Fibroblast of skin of right biceps (primary cell): ENCODE results near the gene PLA1A.

Experiments used
- DNase-seq: peaks from one replicate; pipeline ENCODE4 v3.0.0-alpha.2; 2013

PLA1A gene

DNA sequence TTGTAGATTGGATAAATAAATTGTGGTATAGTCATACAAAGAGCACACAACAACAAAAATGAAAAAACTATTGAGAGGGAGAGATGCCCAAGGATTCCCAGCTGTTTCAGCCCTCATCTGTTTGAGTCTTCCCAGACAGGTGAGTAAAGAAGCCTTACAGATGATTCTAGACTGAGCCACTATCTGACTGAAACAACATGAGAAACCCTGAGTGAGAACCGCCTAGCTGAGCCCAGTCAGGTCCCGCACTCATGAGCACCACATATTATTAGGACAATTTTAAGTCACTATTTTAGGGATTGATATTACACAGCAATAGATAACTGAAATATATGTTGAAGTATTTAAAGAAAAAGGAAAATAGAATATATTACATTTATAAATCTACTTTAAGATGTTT lies 43.7 kb downstream of the PLA1A start:
- DNase-seq: no peak

DNA sequence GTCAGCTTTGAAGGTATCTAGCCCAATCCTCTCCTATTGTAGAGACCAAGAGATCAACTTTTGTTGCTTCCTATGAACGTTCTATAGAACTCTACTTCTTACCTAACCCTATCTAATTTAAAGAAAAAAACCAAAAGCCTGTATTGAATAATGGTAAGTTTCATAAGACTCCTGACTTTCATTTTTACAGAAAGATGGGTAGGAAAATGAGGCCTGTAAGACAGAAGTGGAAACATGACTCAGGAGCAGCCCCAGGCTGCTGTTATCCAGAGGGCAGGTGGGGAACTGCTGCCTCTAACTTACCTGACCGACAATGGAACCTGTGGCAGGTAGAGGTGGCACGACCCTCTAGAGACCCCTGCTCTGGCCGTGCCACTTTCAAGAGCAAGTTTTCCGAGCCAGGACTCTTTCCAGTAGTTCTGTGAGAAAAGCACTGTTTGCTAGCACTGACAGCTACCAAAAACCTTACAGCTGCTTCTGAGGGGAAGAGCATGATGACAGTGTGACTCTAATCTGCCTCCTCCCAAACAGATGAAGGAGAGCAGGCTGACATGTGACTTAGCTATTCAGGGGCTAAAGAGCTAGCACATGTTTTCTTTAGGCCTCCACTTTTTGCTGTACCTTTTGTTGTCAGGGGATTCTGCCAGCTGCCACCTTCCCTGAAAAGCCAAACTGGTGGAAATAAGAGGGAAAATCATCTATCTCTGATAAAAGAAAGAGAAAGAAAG lies 45.2 kb downstream of the PLA1A start:
- peak; percentile 53 for DNase-seq

DNA sequence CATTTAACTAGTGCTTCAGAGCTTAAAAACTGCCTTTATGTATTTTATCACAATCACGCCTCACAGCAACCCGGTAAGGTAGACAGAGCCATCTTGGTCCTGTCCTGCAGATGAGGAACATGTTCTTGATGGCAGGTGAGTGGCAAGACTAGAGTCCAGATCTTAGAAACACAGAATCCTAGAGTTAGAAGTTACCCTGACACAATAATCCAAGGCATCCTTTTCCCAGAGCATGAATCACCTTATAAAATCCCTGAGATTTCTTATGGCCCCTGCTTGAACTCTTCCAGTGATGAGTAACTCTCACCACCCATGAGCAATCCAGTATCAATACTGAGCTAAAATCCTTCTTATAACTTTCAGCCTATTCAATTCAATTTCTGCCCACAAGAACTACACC lies 45.8 kb downstream of the PLA1A start:
- DNase-seq: peak; percentile 88

DNA sequence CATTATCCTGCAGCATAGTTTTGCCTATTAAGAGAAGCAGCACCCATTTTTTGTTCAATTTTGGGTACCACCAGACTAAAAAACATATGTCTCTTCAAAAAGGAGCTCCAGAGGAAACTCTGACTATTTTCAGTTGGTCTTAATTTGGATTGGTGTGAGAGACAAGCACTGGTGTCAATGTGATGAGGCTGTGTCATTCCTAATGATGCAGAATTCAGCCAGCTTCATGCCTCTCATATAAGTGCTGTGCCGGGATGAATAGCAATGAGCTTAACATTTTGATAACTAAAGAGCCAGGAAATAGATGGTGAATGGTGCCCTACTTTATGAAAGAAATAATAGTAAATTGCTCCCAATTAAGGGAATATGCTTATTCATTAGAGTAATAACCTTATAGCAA lies 46.8 kb downstream of the PLA1A start:
- no peak for DNase-seq

DNA sequence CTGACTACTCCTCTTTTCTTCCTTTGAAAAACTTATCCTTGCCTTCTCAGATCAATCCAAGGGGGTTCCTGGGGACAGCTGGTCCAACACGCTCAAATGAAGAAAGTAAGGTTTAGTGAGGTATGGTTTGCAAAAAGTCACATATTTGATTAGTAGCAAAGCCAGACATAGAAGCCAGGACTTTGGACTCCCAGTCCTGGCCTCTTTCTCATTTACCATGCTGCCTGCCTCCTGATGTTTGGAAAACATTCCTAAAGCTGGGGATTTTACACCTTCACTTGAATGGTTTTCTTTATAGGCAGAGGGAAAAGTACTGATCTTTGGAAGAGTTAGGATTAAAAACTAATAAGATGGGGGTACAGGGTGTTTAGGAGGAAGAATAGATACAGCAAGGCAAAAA lies 48.1 kb downstream of the PLA1A start:
- DNase-seq: no peak

DNA sequence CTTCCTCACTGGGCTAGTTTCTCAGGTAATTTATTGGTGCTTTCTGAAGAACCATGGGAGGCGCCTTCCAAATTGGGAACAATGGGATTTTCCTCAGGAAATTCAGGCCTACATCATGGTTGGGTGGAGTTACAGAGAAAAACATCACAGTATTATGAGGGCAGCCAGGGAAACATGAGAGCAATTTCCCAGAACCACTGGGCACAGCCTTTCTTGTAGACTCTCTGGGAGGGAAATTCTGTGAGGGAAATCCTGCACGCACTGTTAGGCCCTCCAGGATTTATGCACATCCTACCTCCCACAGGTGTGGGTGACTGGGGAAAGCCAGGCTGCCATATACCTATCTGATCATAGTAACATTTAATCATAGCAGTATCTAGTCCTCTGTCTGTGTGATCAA lies 49.5 kb downstream of the PLA1A start:
- DNase-seq: no peak

DNA sequence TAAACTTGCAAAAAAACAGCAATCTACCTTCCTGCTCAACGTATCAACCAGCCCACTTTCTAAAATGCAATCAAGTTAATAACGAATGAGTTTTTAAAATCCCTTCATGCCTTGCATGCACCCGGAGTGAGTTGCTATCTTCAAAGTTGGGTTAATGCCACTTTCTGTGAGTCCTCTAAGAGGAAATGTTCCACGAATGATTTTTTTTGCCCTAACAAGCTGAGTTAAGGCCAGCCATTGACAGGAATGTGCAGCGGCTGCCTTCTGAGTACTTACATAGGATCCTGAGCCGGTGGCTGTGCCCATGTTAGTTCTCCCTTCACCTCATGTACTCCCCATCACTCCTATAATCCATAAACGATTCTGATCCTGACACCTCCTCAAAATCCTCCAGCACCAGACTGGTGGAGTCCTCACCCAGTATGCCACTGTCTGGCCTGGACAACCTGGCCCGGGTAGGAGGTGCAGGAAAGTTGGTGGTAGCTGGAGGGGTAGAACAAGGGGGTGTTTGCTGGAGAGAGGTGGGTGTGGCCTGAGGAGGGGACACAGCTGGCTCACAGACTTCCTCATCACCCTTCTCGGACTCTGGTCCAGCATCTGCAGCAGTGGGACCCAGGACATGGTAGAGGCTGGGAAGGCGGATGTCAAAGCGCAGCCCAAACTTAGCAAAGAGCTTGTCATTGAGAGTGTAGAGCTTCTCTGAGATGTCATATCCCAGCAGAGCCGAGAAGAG lies 50.3 kb downstream of the PLA1A start:
- DNase-seq: peak; percentile 45

DNA sequence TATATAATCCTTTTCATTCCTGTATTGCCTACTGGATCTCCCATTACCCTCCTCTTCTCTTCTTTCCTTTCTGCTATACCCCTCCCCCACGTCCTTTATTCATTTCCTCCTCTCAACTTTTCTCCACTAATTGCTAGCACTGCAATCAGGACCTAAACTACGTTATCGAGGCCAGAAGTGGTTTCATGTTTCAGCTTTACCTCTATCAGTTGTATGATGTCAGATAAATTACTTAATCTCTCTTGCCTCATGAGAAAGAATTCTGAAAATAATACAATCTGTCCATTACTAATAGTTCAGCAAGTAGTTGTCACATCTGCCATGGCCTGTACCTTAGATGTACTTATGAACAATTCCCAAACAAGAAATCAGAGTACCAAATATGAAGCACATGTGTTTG lies 52.1 kb downstream of the PLA1A start:
- DNase-seq: no peak

DNA sequence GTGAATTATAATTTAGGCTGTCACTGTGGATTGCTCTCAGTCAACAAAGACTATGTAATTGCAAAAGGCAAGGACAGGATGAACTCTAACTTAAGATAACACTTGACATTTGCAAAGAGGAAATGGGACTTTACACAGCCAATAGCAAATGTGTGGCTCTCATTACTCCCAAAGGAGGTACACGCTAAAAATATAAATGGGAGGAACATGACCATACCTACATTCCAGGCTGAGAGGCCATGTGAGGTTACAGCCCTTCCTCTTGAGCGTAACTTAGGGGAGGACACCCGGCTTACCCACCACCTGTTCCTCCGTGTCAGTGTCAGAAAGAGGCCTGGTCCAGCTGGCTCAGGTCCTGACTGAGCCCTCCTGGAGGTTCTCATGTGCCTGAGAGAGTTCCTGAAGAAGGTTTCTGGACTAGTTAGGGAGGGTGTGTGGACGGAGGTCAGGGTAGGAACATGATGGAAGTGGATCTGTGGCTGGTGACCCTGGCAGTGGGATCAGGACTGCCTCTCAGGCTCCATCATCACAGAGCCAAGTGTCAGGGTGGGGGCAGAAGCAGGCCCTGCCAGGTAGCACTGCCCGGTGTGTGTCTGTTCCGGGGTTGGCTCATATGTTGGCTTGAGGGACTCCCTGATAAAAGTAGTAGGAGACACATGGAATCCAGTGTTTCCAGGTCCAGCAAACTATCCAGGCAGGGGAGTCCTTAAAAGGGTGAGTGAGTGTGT lies 54.8 kb downstream of the PLA1A start:
- no peak for DNase-seq

DNA sequence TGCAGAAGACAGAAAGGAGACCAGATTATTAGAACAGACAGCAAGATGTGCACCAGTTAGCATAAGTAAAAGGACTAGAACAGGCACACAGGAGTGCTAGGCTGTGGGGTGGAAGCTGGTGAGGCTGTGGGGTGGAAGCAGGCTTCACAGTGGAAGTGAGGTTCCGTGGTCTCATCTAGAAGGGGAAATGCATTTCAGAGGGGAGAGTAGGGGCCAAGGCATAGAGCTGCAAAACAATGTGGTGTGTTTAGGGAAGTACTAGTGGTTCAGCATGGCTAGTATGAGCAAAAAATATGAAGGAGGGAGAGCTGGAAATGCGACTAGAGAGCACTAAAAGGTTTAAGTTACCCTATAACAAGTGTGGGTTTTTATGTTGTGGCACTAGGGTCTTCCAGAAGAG lies 56.2 kb downstream of the PLA1A start:
- DNase-seq: no peak

DNA sequence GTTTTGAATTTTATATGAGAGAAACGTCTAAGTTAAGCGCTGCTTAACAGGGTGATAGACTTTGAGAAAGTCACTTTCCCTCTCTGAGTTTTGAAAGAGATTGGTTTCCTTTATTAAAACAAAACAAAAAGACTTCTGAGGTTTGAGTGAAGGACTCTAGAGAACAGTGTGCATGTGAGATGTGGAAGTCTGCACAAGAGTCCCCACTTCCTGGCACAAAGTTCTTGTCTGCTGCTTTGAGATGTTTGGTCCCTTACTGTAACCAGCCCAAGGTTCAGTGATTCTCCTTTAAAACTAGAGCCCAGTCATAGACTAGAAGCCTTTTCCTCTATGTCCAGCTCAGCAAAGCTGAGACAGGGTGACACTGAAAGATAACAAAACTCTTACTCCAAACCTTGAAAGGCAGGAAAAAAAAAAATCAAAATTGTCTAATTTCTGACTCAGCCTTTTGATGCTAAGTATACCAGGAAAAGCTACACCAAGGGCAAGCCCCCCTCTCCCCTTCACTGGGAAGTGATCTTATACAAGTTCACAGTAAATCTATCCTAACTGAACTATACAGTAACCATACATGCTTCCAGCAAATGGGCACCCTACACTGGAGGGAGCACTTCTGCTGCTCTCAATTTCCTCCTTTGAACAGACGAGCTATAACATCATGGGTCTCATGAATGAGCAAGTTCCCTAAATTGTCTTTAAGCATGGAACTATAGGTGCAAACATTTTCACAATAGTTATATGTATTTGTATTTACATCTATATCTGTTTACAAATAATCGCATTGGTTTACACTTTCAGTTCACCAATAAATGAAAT lies 60.4 kb downstream of the PLA1A start:
- DNase-seq: no peak

DNA sequence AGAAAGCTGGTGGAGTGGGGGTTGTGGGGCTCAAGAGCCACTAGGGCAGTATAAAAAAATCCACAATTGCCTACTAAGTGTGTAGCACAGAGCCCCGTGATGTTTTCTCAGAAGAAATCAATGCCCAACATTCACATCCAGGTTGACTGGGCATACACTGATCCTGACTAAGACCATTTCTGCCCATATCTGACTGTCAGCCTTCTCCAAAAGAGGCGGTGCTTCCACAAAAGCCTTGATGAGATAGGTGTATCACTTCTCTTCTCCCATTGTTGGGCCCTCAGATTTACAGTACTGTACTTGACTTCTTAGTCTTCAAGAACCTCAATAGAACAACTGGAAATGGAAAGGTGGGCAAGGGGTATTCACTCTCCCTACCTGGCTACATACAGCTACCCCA lies 61.3 kb downstream of the PLA1A start:
- no peak for DNase-seq

DNA sequence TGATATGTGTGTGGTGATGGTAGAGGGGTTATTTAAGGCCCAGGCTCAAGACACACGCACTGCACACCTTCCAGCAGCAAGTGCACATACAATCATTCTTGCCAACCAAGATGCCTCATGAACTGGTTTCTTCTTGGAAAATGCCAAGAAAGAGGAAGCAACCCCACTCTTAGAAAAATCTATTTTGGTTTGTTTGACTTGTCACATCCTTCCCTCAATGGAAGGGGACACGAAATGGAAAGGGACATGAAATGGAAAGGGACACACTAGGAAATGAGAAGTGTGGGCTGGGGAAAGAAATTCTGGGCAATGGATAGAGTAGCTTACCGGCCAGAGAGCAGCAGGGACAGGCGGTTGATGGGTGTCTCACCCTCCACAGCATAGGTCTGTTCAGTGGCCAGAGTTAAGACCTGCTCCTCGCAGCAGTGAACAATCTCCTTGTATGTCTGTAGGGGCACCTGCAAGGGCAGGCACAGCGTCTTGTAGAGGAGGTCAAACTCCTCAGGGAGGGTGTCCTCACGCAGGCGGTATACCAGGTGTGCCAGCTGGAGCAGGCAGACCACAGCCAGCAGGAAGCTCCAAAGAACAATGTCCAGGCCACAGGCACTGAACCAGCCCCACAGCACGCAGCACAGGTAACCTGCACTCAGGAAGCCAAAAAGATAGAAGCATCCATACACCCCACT lies 62.1 kb downstream of the PLA1A start:
- no peak for DNase-seq

DNA sequence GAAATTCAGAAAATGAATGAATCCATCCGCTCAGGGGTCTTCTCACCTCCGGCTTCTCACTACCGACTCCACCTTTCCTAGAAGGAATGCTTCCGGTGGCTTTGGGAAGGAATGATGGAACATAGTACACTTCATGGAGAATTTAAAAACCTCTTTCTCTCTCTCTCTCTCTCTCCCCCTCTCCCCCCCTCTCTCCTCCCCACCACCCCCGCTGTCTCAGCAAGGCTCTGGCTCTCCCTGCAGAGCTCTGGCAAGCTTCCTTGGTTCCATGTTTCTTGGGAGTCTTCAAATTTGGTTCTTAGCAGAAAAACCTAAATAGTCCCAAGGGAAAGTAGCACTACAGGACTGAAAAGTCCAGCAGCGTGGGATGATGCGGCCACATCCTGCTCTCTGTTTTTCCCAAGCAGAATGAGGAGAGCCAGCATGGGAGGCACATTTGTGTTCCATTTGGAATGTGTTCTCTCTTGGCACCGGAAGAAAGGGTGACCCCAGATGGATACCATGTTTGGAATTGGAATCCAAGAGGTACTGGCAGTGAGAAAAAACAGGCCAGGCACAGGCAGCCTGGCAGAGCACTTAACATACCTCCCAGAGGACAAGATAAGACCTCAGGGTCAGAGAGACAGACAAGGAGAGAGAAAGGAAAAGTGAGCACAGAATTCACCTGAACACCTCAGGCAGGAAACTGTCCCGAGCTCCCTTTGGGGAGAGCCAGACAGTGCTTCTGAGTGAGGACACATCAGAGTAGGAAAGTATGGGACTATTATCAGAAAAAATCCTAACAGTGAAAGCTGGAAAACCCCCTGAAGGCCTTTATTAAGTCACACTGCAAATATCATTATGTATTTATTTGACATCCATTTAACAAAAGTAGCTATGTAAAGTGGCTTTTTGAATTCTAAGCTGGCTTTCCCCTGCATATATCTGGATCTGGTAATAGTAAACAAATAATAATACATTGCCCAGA lies 63.1 kb downstream of the PLA1A start, which contains the start of gene POPDC2:
Gene POPDC2, minus strand, starts transcription at position 116 of the 967 bp plus-strand sequence. CDS start 166 bp downstream, outside the sequence.
- peak; percentile 34 for DNase-seq

DNA sequence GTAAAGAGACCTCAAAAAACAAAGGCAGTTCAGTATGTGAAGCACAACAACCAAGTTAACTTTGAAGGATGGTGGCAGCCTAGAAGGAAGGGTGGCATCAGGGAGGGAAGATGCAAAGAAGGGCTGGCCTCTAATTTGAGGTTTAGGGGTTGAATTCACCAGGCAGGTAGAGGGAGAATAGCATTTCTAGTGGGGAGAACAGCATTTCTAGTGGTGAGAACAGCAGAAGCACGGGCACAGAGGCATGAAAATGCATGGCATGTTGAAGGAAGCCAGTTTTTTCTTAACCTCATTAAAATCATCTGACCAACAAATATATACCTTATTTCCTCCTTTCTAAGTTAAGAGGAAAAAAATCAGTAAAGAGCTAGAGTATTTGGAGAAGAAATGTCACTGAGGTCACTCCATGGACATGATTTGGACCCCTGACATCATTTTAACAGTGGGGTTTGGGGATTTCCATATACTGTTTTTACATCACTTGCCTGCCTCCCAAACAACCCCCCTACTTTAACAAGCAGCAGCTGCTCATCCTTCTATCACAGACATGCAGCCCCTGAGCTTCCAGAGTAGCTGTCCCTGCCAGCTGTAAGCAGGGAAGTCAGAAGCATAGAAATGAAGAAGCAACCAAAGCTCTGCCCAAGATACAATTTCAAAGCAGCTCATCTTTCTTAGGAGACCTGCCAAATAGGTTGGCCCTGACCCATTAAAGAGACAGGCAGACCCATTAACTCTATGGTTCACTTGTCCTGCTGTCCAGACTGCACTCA lies 65.1 kb downstream of the PLA1A start:
- peak; percentile 60 for DNase-seq

DNA sequence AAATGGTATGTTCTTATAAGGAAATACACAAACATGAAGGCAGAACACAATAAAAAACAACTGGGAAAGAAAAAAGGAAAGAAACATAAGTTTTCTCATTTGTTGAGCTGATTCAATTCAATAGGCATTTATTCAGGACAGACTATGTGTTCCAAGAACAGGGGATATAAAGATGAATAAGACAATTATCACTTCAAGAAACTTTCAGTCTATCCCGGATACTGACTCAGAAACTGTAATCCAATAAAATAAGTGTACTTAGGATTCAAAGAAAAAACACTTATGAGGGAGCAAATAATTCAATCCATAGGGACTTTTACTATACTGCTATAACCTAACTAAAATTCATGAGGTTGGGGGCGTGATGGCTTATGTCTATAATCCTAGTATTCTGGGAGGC lies 66.2 kb downstream of the PLA1A start:
- DNase-seq: peak; percentile 70

DNA sequence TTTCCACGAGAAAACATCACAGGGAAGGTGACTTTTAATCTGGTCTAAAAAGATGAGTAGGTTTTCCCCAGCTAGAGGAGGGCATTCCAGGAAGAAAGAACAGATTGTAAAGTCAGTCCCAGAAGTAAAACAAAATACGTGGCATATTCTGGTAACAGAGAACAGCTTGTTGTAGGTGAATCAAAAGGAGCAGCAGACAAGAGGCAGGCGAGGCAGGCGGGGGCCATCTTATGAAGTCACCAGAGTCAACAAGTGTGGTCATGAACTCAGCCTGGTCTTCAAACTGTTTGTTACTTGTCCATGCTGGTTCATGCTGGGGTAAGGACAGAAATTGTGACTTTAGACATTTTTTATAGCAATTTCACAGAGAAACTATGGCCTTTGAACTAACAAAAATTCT lies 66.7 kb downstream of the PLA1A start:
- no peak for DNase-seq

DNA sequence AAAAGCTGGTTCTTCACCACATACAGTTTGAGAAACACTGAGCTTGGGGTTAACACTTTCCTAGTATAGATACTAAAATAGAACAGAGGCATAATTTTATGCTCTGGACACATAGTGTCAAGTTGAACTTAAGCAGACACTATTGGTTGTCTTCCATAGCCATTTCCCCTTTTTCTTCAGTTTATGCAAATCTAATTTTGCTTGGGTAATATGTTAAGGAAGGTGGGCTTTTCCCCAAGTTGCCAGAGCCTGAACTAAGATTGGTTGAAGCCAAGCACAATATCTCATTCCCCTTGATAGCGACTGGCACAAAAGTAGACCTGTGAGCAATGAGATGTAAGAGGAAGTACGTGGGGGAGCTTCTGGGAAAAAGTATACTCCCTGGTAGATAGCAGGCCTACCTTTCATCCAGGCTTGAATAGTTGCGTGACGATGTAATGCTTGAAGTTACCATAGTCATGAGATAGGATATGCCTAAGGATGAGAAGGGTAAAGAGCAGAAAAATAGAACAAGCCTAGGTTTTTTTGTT lies 67.2 kb downstream of the PLA1A start:
- DNase-seq: peak; percentile 55

DNA sequence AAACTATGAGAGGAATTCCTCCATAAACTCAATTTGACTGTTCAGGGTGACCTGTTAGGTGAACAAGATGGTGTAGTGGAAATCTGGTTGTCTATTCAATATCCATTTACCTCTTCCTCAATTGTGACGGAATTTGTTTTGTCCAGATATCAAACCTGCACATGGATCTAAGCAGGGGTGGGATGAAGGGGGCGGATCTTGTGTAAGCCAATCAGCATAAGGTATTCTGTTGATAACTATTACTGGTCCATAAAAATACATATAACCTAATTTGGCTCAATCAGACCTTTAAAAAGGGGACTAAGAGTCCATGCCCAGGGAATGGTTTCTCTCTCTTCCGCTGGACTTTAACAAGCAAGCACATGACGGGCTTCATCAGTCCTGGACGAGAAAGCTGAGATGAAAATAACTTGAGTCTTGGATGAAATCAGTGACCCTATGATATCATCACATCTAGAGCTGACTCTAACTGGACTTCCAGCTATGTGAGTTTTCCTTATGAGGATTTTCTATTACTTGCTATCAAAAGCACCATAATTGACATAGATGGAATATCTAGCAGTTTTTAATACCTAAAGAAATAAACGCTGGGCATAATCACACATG lies 68.4 kb downstream of the PLA1A start:
- no peak for DNase-seq
